ENCODE measurements around the gene TXLNB. TPM values are rescaled to one million over a fixed set of nuclear protein-coding genes. Genes with fewer than 3 reads are reported as not detected.
"Not testable (repeated sequence)": the region's sequence is repeated elsewhere in the genome, so short reads cannot be mapped to it uniquely, and the experiment has no call there.

The TXLNB gene
- total and polyA plus RNA-seq, 2 experiments from 2014 or later: 0.37 to 0.50 TPM

DNA sequence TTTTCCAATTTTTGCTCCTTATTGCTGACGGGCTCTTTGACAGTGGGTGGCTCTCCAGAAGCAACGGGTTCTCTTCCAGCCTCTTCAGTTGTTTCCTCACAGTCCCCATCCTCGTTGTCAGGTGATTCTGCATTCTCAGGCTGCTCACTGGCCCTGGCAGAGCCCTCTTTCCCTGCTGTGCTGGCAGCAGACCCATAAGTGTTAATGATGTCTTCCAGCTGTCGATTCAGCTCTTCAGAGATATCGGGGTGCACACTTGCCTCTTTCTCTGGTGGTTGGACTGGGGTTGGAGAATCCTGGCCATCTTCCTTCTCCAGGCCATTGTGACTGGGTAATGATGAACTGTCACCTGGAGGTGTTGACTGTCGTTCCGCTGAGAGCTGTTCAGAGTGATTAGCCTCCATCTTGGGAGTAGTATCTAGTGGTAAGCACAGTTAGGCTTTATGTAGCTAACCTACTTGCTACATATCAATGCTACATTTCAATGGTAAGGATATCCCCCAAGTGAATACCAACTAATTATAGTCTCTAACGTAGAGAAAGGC lies 3.2 kb downstream of the TXLNB start:
- WGBS (ENCODE audit: low lambda C conversion rate, missing lambda C conversion rate): 94% methylated on average over 8 of the region's 8 CpGs
- no peaks in the 10 kb centered on the region for H3K27me3 ChIP-seq
- no peak for DNase-seq (ENCODE audit: low spot score)

DNA sequence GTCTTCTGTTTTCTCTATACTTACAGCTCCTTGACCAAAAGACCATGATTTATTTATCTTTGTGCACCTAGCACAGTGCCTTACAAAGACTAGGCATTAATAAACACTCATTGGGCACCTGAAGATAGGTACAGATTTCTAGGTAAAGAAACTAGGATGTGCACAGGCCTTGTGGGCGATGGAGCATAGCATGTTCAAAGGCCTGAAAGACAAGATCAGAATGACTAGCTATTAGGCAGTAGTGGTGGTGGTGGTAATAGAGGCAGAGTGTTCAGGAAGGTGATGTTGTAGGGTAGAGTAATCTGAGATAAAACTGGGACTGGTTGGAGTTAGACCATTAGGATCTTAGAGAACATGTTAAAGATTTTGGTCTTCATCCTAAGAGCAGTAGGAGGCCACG lies 3.9 kb downstream of the TXLNB start:
- 100% methylated on average over 2 of the region's 2 CpGs for WGBS (ENCODE audit: low lambda C conversion rate, missing lambda C conversion rate)
- no peak overlapping the region for H3K4me3 ChIP-seq
- no peaks in the 10 kb centered on the region for H4K20me1 ChIP-seq (ENCODE audit: insufficient read depth, poor library complexity, severe bottlenecking)
- no peaks in the 10 kb centered on the region for H3K79me2 ChIP-seq
- no peaks in the 10 kb centered on the region for H3K27me3 ChIP-seq
- no peaks in the 10 kb centered on the region for H3K9me3 ChIP-seq (ENCODE audit: low read depth)
- no peaks in the 10 kb centered on the region for H3K36me3 ChIP-seq (replicated peaks; ENCODE audit: insufficient read depth, low read depth)
- H3K4me2 ChIP-seq: no peak overlapping the region
- H2AFZ ChIP-seq: no peak overlapping the region
- TF ChIP-seq EZH2 (IDR thresholded peaks at IDR 0.05; ENCODE audit: borderline replicate concordance) (no peak), EZH2phosphoT487 (IDR thresholded peaks at IDR 0.05; ENCODE audit: low read depth, severe bottlenecking, unreplicated experiment) (no peak)
- TF ChIP-seq, protein P1, sequence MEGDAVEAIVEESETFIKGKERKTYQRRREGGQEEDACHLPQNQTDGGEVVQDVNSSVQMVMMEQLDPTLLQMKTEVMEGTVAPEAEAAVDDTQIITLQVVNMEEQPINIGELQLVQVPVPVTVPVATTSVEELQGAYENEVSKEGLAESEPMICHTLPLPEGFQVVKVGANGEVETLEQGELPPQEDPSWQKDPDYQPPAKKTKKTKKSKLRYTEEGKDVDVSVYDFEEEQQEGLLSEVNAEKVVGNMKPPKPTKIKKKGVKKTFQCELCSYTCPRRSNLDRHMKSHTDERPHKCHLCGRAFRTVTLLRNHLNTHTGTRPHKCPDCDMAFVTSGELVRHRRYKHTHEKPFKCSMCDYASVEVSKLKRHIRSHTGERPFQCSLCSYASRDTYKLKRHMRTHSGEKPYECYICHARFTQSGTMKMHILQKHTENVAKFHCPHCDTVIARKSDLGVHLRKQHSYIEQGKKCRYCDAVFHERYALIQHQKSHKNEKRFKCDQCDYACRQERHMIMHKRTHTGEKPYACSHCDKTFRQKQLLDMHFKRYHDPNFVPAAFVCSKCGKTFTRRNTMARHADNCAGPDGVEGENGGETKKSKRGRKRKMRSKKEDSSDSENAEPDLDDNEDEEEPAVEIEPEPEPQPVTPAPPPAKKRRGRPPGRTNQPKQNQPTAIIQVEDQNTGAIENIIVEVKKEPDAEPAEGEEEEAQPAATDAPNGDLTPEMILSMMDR (IDR thresholded peaks at IDR 0.05; ENCODE audit: poor library complexity): no peak
- DNase-seq (ENCODE audit: low spot score): no peak
- peaks cover 7% of the 10 kb centered on the region for H3K4me1 ChIP-seq (ENCODE audit: insufficient read depth)
- H3K9me2 ChIP-seq (replicated peaks; ENCODE audit: insufficient read depth): no peaks in the 10 kb centered on the region
- no peak overlapping the region for H3K27ac ChIP-seq

More for the DNA sequence above, 3.2 kb downstream of the TXLNB start:
- no peaks in the 10 kb centered on the region for H4K20me1 ChIP-seq (ENCODE audit: insufficient read depth, poor library complexity, severe bottlenecking)
- H3K79me2 ChIP-seq: no peaks in the 10 kb centered on the region
- no peaks in the 10 kb centered on the region for H3K36me3 ChIP-seq (replicated peaks; ENCODE audit: insufficient read depth, low read depth)
- H3K9me3 ChIP-seq (ENCODE audit: low read depth): no peaks in the 10 kb centered on the region
- no peak overlapping the region for H3K4me3 ChIP-seq
- TF ChIP-seq, protein P1 (IDR thresholded peaks at IDR 0.05; ENCODE audit: poor library complexity): no peak
- no peak for TF ChIP-seq EZH2phosphoT487 (IDR thresholded peaks at IDR 0.05; ENCODE audit: low read depth, severe bottlenecking, unreplicated experiment)
- no peak for TF ChIP-seq EZH2 (IDR thresholded peaks at IDR 0.05; ENCODE audit: borderline replicate concordance)
- H3K27ac ChIP-seq: no peak overlapping the region
- peaks cover 7% of the 10 kb centered on the region for H3K4me1 ChIP-seq (ENCODE audit: insufficient read depth)
- no peaks in the 10 kb centered on the region for H3K9me2 ChIP-seq (replicated peaks; ENCODE audit: insufficient read depth)
- H2AFZ ChIP-seq: no peak overlapping the region
- no peak overlapping the region for H3K4me2 ChIP-seq

DNA sequence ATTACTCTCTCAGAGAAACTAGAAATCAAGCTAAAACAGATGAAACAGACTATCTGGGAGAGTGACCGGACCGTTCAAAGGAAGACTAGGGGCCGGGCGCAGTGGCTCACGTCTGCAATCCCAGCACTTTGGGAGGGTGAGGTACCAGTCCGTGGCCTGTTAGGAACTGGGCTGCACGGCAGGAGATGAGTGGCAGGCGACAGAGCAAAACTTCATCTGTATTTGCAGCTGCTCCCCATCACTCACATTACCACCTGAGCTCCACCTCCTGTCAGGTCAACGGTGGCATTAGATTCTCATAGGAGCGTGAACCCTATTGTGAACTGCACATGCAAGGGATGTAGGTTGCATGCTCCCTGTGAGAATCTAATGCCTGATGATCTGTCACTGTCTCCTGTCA lies 5.4 kb downstream of the TXLNB start:
- H3K36me3 ChIP-seq (replicated peaks; ENCODE audit: insufficient read depth, low read depth); H3K9me2 ChIP-seq (replicated peaks; ENCODE audit: insufficient read depth); H3K27ac ChIP-seq; DNase-seq (ENCODE audit: low spot score); H4K20me1 ChIP-seq (ENCODE audit: insufficient read depth, poor library complexity, severe bottlenecking); H3K9me3 ChIP-seq (ENCODE audit: low read depth); H3K4me1 ChIP-seq (ENCODE audit: insufficient read depth); H3K79me2 ChIP-seq; H3K4me3 ChIP-seq; H3K4me2 ChIP-seq; H3K27me3 ChIP-seq; H2AFZ ChIP-seq: not testable (repeated sequence)
- 98% methylated on average over 10 of the region's 10 CpGs for WGBS (ENCODE audit: low lambda C conversion rate, missing lambda C conversion rate)

DNA sequence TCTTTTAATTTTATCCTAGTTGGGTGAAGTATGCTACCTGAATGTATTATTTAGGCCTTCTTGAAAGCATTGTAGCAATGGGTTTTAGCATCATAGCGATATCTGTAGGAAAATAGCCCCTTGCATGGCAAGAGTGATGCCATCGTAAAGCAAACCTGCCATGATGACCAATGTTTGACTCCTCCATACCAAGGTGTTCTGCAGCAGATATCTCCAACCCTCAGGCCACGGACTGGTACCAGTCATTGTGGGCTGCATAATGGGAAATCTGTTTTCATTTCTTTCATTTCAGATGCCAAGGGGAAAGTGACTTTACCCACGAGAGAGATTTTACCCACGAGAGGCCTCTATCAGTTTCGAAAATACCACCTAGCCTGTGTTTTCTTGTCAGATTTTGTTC lies 6.2 kb downstream of the TXLNB start:
- Histone ChIP-seq H4K20me1 (ENCODE audit: insufficient read depth, poor library complexity, severe bottlenecking) (no peaks in the 10 kb centered on the region), H3K4me1 (ENCODE audit: insufficient read depth) (peaks cover 4% of the 10 kb centered on the region), H3K27ac (no peak overlapping the region), H3K36me3 (replicated peaks; ENCODE audit: insufficient read depth, low read depth) (no peaks in the 10 kb centered on the region), H3K4me2 (no peak overlapping the region), H3K79me2 (no peaks in the 10 kb centered on the region), H3K27me3 (no peaks in the 10 kb centered on the region), H3K4me3 (no peak overlapping the region), H3K9me3 (ENCODE audit: low read depth) (no peaks in the 10 kb centered on the region), H2AFZ (no peak overlapping the region), H3K9me2 (replicated peaks; ENCODE audit: insufficient read depth) (no peaks in the 10 kb centered on the region)
- no peak for DNase-seq (ENCODE audit: low spot score)
- WGBS (ENCODE audit: low lambda C conversion rate, missing lambda C conversion rate): 88% methylated on average over 6 of the region's 6 CpGs
- TF ChIP-seq EZH2 (IDR thresholded peaks at IDR 0.05; ENCODE audit: borderline replicate concordance): no peak
- TF ChIP-seq EZH2phosphoT487 (IDR thresholded peaks at IDR 0.05; ENCODE audit: low read depth, severe bottlenecking, unreplicated experiment): no peak
- TF ChIP-seq, protein P1 (IDR thresholded peaks at IDR 0.05; ENCODE audit: poor library complexity): no peak

Data from hepatocyte (in vitro differentiated cells).